DOHH2 (cell line): ENCODE data around the gene CCNE1.

Experiments used
- EZH2phosphoT487 ChIP-seq: fragments of 200-600 bp; sonication (generic); IDR thresholded peaks from 2 replicates; pipeline ENCODE4 v1.6.1; 2017; ENCODE audit warnings: borderline replicate concordance, mild to moderate bottlenecking, antibody characterized with exemption, low read length, moderate library complexity, mixed read lengths
- TF ChIP-seq, protein P1 (sequence below): fragments of 200-600 bp; sonication (generic); IDR thresholded peaks from one replicate; pipeline ENCODE4 v1.5.1; 2014; ENCODE audit warnings: antibody characterized with exemption, mild to moderate bottlenecking, low read depth, low read length; ENCODE audit not compliant: poor library complexity, severe bottlenecking

- TF ChIP-seq, protein P1, sequence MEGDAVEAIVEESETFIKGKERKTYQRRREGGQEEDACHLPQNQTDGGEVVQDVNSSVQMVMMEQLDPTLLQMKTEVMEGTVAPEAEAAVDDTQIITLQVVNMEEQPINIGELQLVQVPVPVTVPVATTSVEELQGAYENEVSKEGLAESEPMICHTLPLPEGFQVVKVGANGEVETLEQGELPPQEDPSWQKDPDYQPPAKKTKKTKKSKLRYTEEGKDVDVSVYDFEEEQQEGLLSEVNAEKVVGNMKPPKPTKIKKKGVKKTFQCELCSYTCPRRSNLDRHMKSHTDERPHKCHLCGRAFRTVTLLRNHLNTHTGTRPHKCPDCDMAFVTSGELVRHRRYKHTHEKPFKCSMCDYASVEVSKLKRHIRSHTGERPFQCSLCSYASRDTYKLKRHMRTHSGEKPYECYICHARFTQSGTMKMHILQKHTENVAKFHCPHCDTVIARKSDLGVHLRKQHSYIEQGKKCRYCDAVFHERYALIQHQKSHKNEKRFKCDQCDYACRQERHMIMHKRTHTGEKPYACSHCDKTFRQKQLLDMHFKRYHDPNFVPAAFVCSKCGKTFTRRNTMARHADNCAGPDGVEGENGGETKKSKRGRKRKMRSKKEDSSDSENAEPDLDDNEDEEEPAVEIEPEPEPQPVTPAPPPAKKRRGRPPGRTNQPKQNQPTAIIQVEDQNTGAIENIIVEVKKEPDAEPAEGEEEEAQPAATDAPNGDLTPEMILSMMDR = no peak
- no peak for TF ChIP-seq EZH2phosphoT487
Measured at GRCh38 chr19:29861574-29861973, 49.8 kb downstream of the CCNE1 start.
